ENCODE measurements around the gene RNPS1.

DNA sequence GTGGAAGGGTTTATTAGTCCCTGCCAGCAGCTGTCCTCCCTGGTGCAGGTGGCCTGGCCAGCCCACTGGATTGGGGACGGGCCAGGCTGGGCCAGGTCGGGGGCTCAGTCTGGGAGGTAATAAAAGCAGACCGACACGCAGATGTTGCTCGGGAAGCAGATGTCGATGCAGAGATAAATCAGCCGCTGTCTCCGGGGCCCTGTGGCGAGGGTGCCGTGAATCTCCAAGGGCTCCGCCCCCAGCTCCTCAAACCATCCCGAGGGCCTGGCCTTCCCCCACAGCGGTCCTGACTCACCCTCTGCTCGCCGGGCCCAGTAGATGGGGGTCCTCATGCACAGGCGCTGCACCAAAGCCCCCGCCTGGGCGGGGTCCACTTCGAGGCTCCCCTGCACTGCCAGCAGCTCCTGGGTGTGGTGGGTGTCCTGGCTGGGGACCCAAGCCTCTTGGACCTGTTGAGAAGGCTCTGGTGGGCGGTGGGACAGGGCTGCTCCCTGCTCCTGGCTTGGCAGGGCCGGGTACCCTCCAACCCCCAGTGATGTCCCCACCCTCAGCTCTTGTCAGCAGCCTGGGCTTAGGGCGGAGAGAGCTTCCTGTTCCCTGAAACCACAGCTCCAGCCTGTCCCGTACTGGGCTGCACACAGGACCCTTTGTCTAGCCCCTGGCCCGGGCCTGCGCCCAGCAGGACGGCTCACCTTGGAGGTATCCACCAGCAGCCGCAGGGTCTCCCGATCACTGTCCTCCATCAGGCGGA is 58.5 kb downstream of the RNPS1 start:
- TF ChIP-seq, protein P1, sequence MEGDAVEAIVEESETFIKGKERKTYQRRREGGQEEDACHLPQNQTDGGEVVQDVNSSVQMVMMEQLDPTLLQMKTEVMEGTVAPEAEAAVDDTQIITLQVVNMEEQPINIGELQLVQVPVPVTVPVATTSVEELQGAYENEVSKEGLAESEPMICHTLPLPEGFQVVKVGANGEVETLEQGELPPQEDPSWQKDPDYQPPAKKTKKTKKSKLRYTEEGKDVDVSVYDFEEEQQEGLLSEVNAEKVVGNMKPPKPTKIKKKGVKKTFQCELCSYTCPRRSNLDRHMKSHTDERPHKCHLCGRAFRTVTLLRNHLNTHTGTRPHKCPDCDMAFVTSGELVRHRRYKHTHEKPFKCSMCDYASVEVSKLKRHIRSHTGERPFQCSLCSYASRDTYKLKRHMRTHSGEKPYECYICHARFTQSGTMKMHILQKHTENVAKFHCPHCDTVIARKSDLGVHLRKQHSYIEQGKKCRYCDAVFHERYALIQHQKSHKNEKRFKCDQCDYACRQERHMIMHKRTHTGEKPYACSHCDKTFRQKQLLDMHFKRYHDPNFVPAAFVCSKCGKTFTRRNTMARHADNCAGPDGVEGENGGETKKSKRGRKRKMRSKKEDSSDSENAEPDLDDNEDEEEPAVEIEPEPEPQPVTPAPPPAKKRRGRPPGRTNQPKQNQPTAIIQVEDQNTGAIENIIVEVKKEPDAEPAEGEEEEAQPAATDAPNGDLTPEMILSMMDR (conservative IDR thresholded peaks at IDR 0.05 in 1 of 2, IDR thresholded peaks at IDR 0.05 in 1 of 2; ENCODE audit: extremely low read depth in 1 of 2, insufficient read depth in 1 of 2, low read depth in 1 of 2, low read length in 2 of 2), result no peak
- TF ChIP-seq EZH2 (IDR thresholded peaks at IDR 0.05; ENCODE audit: borderline replicate concordance, low read length), result no peak

Measured in mammary epithelial cell (primary cell).